Naive thymus-derived CD4-positive, alpha-beta T cell (primary cell): ENCODE measurements around the gene STUM. TPM values are rescaled to one million over a fixed set of nuclear protein-coding genes. Genes with fewer than 3 reads are reported as not detected.
A peak's percentile ranks its signal among the peaks of the same experiment; 100 is the strongest.

Source experiments
- ATAC-seq: fragments of 150-1000 bp; cut with Tn5 transposase; 2 replicates; pipeline ENCODE4 v1.10.0; 2021; ENCODE audit warnings: mild to moderate bottlenecking, moderate library complexity
- CTCF ChIA-PET: fragments of 350-600 bp; sonication (Branson Sonifier 250); formaldehyde crosslinking; loops from one replicate; lab custom pipeline; 2021; ENCODE audit warnings: antibody characterized with exemption; lab: Charles Lee
- POLR2A ChIA-PET: fragments of 350-600 bp; sonication (Branson Sonifier 250); formaldehyde crosslinking; loops from one replicate; lab custom pipeline; 2021; ENCODE audit warnings: antibody characterized with exemption, inconsistent platforms; lab: Charles Lee
- DNase-seq, 9 donors: peaks; one replicate each; pipeline versions ENCODE4 v3.0.0 to v3.0.0-alpha.2; 2020 to 2022; ENCODE audit warnings: mixed read lengths in 1 of 9
- H3K27ac ChIP-seq: one replicate; pipeline ENCODE4 v1.7.0; 2013; ENCODE audit warnings: mild to moderate bottlenecking, low read depth, low read length, moderate library complexity
- H3K27me3 ChIP-seq, 2 donors: one replicate each; pipeline ENCODE4 v1.7.0; 2013; ENCODE audit warnings: low read length in 2 of 2, mild to moderate bottlenecking in 2 of 2, moderate library complexity in 2 of 2; ENCODE audit not compliant: control insufficient read depth in 2 of 2, insufficient read depth in 2 of 2
- H3K36me3 ChIP-seq, 3 experiments: 1 replicate in 2 of 3; 2 replicates in 1 of 3; pipeline ENCODE4 v1.7.0; 2013; ENCODE audit warnings: low read length in 3 of 3, mild to moderate bottlenecking in 3 of 3, moderate library complexity in 1 of 3; ENCODE audit not compliant: insufficient read depth in 3 of 3, control insufficient read depth in 2 of 3
- H3K4me1 ChIP-seq, 2 donors: one replicate each; pipeline ENCODE4 v1.7.0; 2013; ENCODE audit warnings: low read length in 2 of 2, mild to moderate bottlenecking in 2 of 2, moderate library complexity in 1 of 2; ENCODE audit not compliant: control insufficient read depth in 2 of 2, insufficient read depth in 2 of 2
- H3K4me3 ChIP-seq: 2 replicates; pipeline ENCODE4 v1.7.0; 2013; ENCODE audit warnings: mild to moderate bottlenecking, low read length
- H3K9me3 ChIP-seq, 3 experiments: 1 replicate in 2 of 3; 2 replicates in 1 of 3; pipeline ENCODE4 v1.7.0; 2013; ENCODE audit warnings: low read length in 3 of 3; ENCODE audit not compliant: control insufficient read depth in 2 of 3
- H3K27ac Mint-ChIP-seq, 9 donors: one replicate each; pipeline ENCODE4 v1.8.0; 2020 to 2022; ENCODE audit warnings: mixed read lengths in 9 of 9, mild to moderate bottlenecking in 8 of 9, moderate library complexity in 5 of 9, inconsistent platforms in 2 of 9
- H3K27me3 Mint-ChIP-seq, 5 donors: one replicate each; pipeline ENCODE4 v1.8.0; 2021 to 2022; ENCODE audit warnings: mixed read lengths in 5 of 5, mild to moderate bottlenecking in 1 of 5
- H3K36me3 Mint-ChIP-seq, 5 donors: one replicate each; pipeline ENCODE4 v1.8.0; 2020 to 2022; ENCODE audit warnings: mixed read lengths in 5 of 5, mild to moderate bottlenecking in 3 of 5, inconsistent platforms in 1 of 5
- H3K4me1 Mint-ChIP-seq, 7 donors: one replicate each; pipeline ENCODE4 v1.8.0; 2020 to 2022; ENCODE audit warnings: mixed read lengths in 7 of 7, mild to moderate bottlenecking in 3 of 7, inconsistent platforms in 1 of 7
- H3K4me3 Mint-ChIP-seq, 10 donors: one replicate each; pipeline ENCODE4 v1.8.0; 2020 to 2022; ENCODE audit warnings: mild to moderate bottlenecking in 10 of 10, mixed read lengths in 10 of 10, moderate library complexity in 6 of 10, inconsistent platforms in 2 of 10
- H3K9me3 Mint-ChIP-seq, 11 donors: one replicate each; pipeline ENCODE4 v1.8.0; 2020 to 2022; ENCODE audit warnings: mixed read lengths in 11 of 11, mild to moderate bottlenecking in 4 of 11, inconsistent platforms in 1 of 11, moderate library complexity in 1 of 11
- intact Hi-C, 2 donors: fragments of 100-400 bp; cut with micrococcal nuclease; formaldehyde crosslinking; loops; one replicate each; pipeline ENCODE4 v1.15.1; 2023
- polyA plus RNA-seq, 2 donors: library from polyadenylated mRNA; unstranded; fragments of 300-500 nt; fragmentation: Illumina TruSeq; gene quantifications; one replicate each; pipeline ENCODE4 v1.2.3, GENCODE V29; 2021
- total RNA-seq, 6 experiments: library from RNA in 5 of 6; stranded (reverse) in 5 of 6; gene quantifications; 1 replicate in 5 of 6; 2 replicates in 1 of 6; pipeline ENCODE4 v1.2.3 and lab custom pipeline; 2021 to 2026

STUM gene
- total and polyA plus RNA-seq, 7 experiments from 2014 or later = not detected

GRCh38 chr1:226568975-226569741 lies 20.6 kb downstream of the STUM start:
- H3K4me1 Mint-ChIP-seq = no peaks in the 10 kb centered on the region
- peaks cover 6 to 14% (median 7%) of the 10 kb centered on the region in 5 donors for H3K27me3 Mint-ChIP-seq
- DNase-seq (no peak), ATAC-seq (no peak)
- H3K36me3 Mint-ChIP-seq = peaks cover 0 to 4% (median 0%) of the 10 kb centered on the region in 5 donors
- no peak overlapping the region for H3K4me3 Mint-ChIP-seq
- CTCF ChIA-PET = no interaction called here
- POLR2A ChIA-PET = no interaction called here
- intact Hi-C loops = no loop called here
- H3K4me1 ChIP-seq = no peaks in the 10 kb centered on the region
- H3K27ac ChIP-seq = no peak overlapping the region
- H3K36me3 ChIP-seq = no peaks in the 10 kb centered on the region
- no peaks in the 10 kb centered on the region for H3K27me3 ChIP-seq
- no peak overlapping the region for H3K27ac Mint-ChIP-seq
- H3K9me3 ChIP-seq = no peaks in the 10 kb centered on the region
- no peak overlapping the region for H3K4me3 ChIP-seq
- H3K9me3 Mint-ChIP-seq = no peaks in the 10 kb centered on the region

DNA sequence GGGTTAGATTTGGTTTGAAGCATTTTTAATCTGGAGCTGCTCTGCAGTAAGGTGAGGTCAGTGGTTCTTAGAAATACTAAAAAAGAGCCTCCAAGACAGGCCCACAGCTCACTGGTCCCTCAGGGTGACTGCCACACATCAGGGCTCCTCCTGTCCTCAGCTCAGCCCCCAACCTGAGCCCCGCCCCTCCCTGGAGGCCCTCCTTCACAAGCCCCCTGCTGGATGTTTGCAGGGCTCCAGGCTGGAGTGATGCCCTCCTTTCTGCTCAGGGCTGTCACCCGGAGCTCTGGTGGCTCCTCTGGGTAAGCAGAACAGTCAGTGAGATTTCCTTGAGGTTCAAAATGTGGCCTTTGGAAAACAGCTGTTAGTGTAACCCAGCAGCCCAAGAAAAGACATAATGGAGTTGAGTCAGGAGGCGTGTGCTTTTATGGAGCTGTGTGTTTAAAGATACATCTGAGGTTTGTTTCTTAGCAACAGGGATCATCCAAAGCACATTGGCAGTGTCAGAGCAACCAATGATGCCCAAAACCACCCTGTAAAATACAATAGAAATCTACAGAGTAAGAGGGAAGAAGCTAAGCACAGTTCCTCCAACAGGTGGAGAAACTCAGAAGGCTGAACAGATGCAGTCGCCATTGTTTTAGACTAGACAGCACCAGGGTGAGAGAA lies 21.4 kb downstream of the STUM start:
- ATAC-seq (peak; percentile 68), DNase-seq (peak in 4 of 9 donors; percentile 8 to 19 (median 12))
- H3K4me1 Mint-ChIP-seq = peaks cover 0 to 1% (median 0%) of the 10 kb centered on the region in 7 donors
- no peak overlapping the region for H3K27ac Mint-ChIP-seq
- no peaks in the 10 kb centered on the region for H3K27me3 ChIP-seq
- POLR2A ChIA-PET = no interaction called here
- no peaks in the 10 kb centered on the region for H3K36me3 ChIP-seq
- no peak overlapping the region for H3K4me3 Mint-ChIP-seq
- peaks cover 6 to 15% (median 7%) of the 10 kb centered on the region in 5 donors for H3K27me3 Mint-ChIP-seq
- no peaks in the 10 kb centered on the region for H3K9me3 Mint-ChIP-seq
- peaks cover 0 to 4% (median 0%) of the 10 kb centered on the region in 5 donors for H3K36me3 Mint-ChIP-seq
- no peaks in the 10 kb centered on the region for H3K4me1 ChIP-seq
- intact Hi-C loops = no loop called here
- no peak overlapping the region for H3K27ac ChIP-seq
- CTCF ChIA-PET = no interaction called here
- no peak overlapping the region for H3K4me3 ChIP-seq
- no peaks in the 10 kb centered on the region for H3K9me3 ChIP-seq

GRCh38 chr1:226571893-226572292 lies 23.3 kb downstream of the STUM start:
- intact Hi-C loops = no loop called here
- Histone ChIP-seq H3K27ac (no peak overlapping the region), H3K4me1 (no peaks in the 10 kb centered on the region), H3K27me3 (no peaks in the 10 kb centered on the region), H3K9me3 (no peaks in the 10 kb centered on the region), H3K36me3 (no peaks in the 10 kb centered on the region), H3K4me3 (no peak overlapping the region)
- ChIA-PET POLR2A (no interaction called here), CTCF (interaction anchor here (1.0 kb wide), 1 partner anchor 37 kb away, joined by 3 read pairs; no protein-coding TSS in a partner anchor)
- Mint-ChIP-seq H3K4me3 (no peak overlapping the region), H3K4me1 (peaks cover 0 to 1% (median 0%) of the 10 kb centered on the region in 7 donors), H3K9me3 (no peaks in the 10 kb centered on the region), H3K36me3 (no peaks in the 10 kb centered on the region), H3K27ac (no peak overlapping the region), H3K27me3 (peaks cover 0 to 6% (median 2%) of the 10 kb centered on the region in 5 donors)
- ATAC-seq (no peak), DNase-seq (no peak)

DNA sequence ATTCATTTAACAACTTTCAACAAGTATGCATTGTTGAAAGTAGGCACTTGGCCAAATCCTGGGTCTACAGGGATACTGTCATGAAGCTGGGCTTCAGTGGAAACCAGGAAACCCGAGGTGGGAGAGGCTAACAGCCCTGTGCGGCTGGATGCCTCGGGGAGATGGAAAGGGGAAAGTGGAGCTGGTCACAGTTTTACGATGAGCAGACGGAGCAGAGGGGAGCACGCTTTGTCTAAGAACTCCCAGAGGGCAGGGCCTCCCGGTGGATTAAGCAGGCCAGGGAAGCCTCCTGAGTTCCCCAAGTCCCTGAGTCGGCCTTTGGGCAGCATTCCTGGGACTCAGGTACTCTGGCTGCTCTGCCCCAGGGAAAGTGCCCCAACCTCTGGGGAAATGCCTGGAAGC lies 23.8 kb downstream of the STUM start:
- Mint-ChIP-seq H3K4me1 (peaks cover 0 to 1% (median 0%) of the 10 kb centered on the region in 7 donors), H3K27me3 (peaks cover 0 to 5% (median 0%) of the 10 kb centered on the region in 5 donors), H3K9me3 (no peaks in the 10 kb centered on the region), H3K4me3 (no peak overlapping the region), H3K36me3 (no peaks in the 10 kb centered on the region), H3K27ac (no peak overlapping the region)
- no peaks in the 10 kb centered on the region for H3K36me3 ChIP-seq
- intact Hi-C loops = no loop called here
- H3K27ac ChIP-seq = no peak overlapping the region
- CTCF ChIA-PET = interaction anchor here (1.0 kb wide), 1 partner anchor 36 kb away, joined by 3 read pairs; no protein-coding TSS in a partner anchor
- ATAC-seq (no peak), DNase-seq (no peak)
- no peak overlapping the region for H3K4me3 ChIP-seq
- POLR2A ChIA-PET = no interaction called here
- no peaks in the 10 kb centered on the region for H3K9me3 ChIP-seq
- no peaks in the 10 kb centered on the region for H3K27me3 ChIP-seq
- H3K4me1 ChIP-seq = no peaks in the 10 kb centered on the region

DNA sequence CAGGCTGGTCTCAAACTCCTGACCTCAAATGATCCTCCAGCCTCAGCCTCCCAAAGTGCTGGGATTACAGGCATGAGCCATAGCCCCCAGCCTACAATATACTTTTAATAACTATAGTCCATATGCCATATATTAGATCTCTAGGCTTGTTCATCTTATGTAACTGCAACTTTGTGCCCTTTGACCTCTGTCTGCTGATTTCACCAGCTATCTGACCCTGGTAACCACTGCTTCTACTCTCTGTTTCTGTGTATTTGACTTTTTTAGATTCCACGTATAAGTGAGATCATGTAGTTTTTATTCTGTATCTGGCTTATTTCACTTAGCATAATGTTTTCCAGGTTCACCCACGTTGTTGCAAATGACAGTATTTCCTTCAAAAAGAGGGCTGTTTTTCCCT lies 25.5 kb downstream of the STUM start:
- intact Hi-C loops = no loop called here
- no peaks in the 10 kb centered on the region for H3K36me3 Mint-ChIP-seq
- H3K4me1 ChIP-seq = no peaks in the 10 kb centered on the region
- H3K36me3 ChIP-seq = no peaks in the 10 kb centered on the region
- no peaks in the 10 kb centered on the region for H3K27me3 ChIP-seq
- H3K4me1 Mint-ChIP-seq = peaks cover 0 to 1% (median 0%) of the 10 kb centered on the region in 7 donors
- DNase-seq = no peak
- H3K9me3 Mint-ChIP-seq = no peaks in the 10 kb centered on the region
- no peak for ATAC-seq
- no peak overlapping the region for H3K4me3 ChIP-seq
- CTCF ChIA-PET = interaction anchor here (0.7 kb wide), 1 partner anchor 201 kb away, joined by 4 read pairs; no protein-coding TSS in a partner anchor
- H3K4me3 Mint-ChIP-seq = no peak overlapping the region
- peaks cover 0 to 5% (median 0%) of the 10 kb centered on the region in 5 donors for H3K27me3 Mint-ChIP-seq
- POLR2A ChIA-PET = no interaction called here
- H3K9me3 ChIP-seq = no peaks in the 10 kb centered on the region
- H3K27ac ChIP-seq = no peak overlapping the region
- no peak overlapping the region for H3K27ac Mint-ChIP-seq

- Histone ChIP-seq H3K27ac (no peak overlapping the region), H3K27me3 (no peaks in the 10 kb centered on the region), H3K4me3 (no peak overlapping the region), H3K4me1 (no peaks in the 10 kb centered on the region), H3K36me3 (no peaks in the 10 kb centered on the region), H3K9me3 (no peaks in the 10 kb centered on the region)
- H3K9me3 Mint-ChIP-seq = no peaks in the 10 kb centered on the region
- H3K27me3 Mint-ChIP-seq = peaks cover 0 to 5% (median 0%) of the 10 kb centered on the region in 5 donors
- intact Hi-C loops = no loop called here
- no peak for DNase-seq
- CTCF ChIA-PET = no interaction called here
- no peak for ATAC-seq
- H3K36me3 Mint-ChIP-seq = no peaks in the 10 kb centered on the region
- H3K4me3 Mint-ChIP-seq = no peak overlapping the region
- POLR2A ChIA-PET = no interaction called here
- peaks cover 0 to 1% (median 0%) of the 10 kb centered on the region in 7 donors for H3K4me1 Mint-ChIP-seq
- H3K27ac Mint-ChIP-seq = no peak overlapping the region
Measured at GRCh38 chr1:226574591-226575435, 26.2 kb downstream of the STUM start.
